K562 (cell line): ENCODE measurements around the gene PIK3CG. TPM values are rescaled to one million over a fixed set of nuclear protein-coding genes. Genes with fewer than 3 reads are reported as not detected.
A peak's percentile ranks its signal among the peaks of the same experiment; 100 is the strongest.

Experiments used
- DPF2 ChIP-seq: fragments of 450-650 bp; IDR thresholded peaks from 2 replicates; pipeline ENCODE4 v1.6.1; 2016
- MGA ChIP-seq: fragments of 450-650 bp; IDR thresholded peaks from 2 replicates; pipeline ENCODE4 v1.6.1; 2016; ENCODE audit warnings: mild to moderate bottlenecking, moderate library complexity
- MTA1 ChIP-seq: fragments of 450-650 bp; IDR thresholded peaks from 2 replicates; pipeline ENCODE4 v1.6.1; 2017; ENCODE audit warnings: borderline replicate concordance
- NEUROD1 ChIP-seq: fragments of 150-350 bp; IDR thresholded peaks from 2 replicates; pipeline ENCODE4 v1.6.1; 2014; ENCODE audit warnings: borderline replicate concordance, low read length, low read depth; ENCODE audit not compliant: partially characterized antibody
- RBM39 ChIP-seq: fragments of 200-400 bp; formaldehyde crosslinking; optimal IDR thresholded peaks from 2 replicates; pipeline ENCODE3; 2018; ENCODE audit warnings: low read depth, low read length
- SMAD1 ChIP-seq: fragments of 150-350 bp; IDR thresholded peaks from 2 replicates; pipeline ENCODE4 v1.6.1; 2014; ENCODE audit warnings: low read length, low read depth; ENCODE audit not compliant: partially characterized antibody
- SMAD4 ChIP-seq: fragments of 250-450 bp; sonication (Bioruptor Pico); conservative IDR thresholded peaks from 2 replicates; pipeline ENCODE4 v1.8.0; 2021; ENCODE audit warnings: inconsistent platforms, mild to moderate bottlenecking, moderate library complexity
- SNIP1 ChIP-seq: fragments of 450-650 bp; IDR thresholded peaks from 2 replicates; pipeline ENCODE4 v1.7.1; 2017; ENCODE audit warnings: low read depth, mild to moderate bottlenecking
- TAF1 ChIP-seq: IDR thresholded peaks from 2 replicates; pipeline ENCODE4 v1.6.1; 2011; ENCODE audit warnings: mild to moderate bottlenecking, low read length, moderate library complexity; ENCODE audit not compliant: insufficient read depth, control insufficient read depth, severe bottlenecking; ENCODE audit errors: extremely low read depth
- XRCC5 ChIP-seq: fragments of 200-400 bp; formaldehyde crosslinking; IDR thresholded peaks from 2 replicates; pipeline ENCODE4 v1.6.1; 2017; ENCODE audit warnings: low read depth, mild to moderate bottlenecking, low read length
- ZNF696 ChIP-seq: fragments of 250-450 bp; sonication (Bioruptor Pico); conservative IDR thresholded peaks from 2 replicates; pipeline ENCODE4 v1.4.0; 2020; ENCODE audit warnings: mild to moderate bottlenecking, moderate library complexity
- polyA plus RNA-seq, 8 experiments: library from polyadenylated mRNA; depleted of rRNA in 4 of 8; stranded (reverse) in 5 of 8; unstranded in 3 of 8; fragments of >200 nt; fragmentation: Nextera tagmentation in 2 of 8; fragmentation: Illumina TruSeq in 1 of 8; extraction: Ambion mirVana in 2 of 8; extraction: Trizol in 1 of 8; gene quantifications; 2 replicates each; pipeline versions ENCODE4 v1.2.1 to v1.2.3, GENCODE V29; 2011 to 2014; ENCODE audit warnings: inconsistent platforms in 1 of 8, missing spikeins in 1 of 8
- total RNA-seq, 7 experiments: library from RNA; depleted of rRNA in 6 of 7; stranded (reverse); fragments of >200 nt in 6 of 7; fragmentation: Illumina TruSeq in 2 of 7; extraction: Trizol in 2 of 7; gene quantifications; 2 replicates each; pipeline versions ENCODE4 v1.2.1 to v1.2.3, GENCODE V29; 2011 to 2021; ENCODE audit warnings: low replicate concordance in 1 of 7
- TF ChIP-seq, protein P1 (sequence below): fragments of 200-800 bp; sonication (Bioruptor generic); IDR thresholded peaks from 2 replicates; pipeline ENCODE4 v1.6.1; 2017; ENCODE audit warnings: missing genetic modification characterization, missing compliant biosample characterization

PIK3CG gene
- total and polyA plus RNA-seq, 9 of the 15 experiments (the other 6 are each of a cell fraction or from before 2014, with no cell fraction given) = 5.3 to 42.5 (median 29.0) TPM

GRCh38 chr7:106863274-106863997 lies 1.6 kb upstream of the PIK3CG start (continued):
- no peak for TF ChIP-seq XRCC5
- no peak for TF ChIP-seq SMAD4
- TF ChIP-seq RBM39 = no peak
- TF ChIP-seq MTA1 = no peak
- peak; percentile 12; the same call in 1 of the 2 replicates for TF ChIP-seq DPF2
- TF ChIP-seq, protein P1, sequence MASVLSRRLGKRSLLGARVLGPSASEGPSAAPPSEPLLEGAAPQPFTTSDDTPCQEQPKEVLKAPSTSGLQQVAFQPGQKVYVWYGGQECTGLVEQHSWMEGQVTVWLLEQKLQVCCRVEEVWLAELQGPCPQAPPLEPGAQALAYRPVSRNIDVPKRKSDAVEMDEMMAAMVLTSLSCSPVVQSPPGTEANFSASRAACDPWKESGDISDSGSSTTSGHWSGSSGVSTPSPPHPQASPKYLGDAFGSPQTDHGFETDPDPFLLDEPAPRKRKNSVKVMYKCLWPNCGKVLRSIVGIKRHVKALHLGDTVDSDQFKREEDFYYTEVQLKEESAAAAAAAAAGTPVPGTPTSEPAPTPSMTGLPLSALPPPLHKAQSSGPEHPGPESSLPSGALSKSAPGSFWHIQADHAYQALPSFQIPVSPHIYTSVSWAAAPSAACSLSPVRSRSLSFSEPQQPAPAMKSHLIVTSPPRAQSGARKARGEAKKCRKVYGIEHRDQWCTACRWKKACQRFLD = 0 out of 2 replicates have a peak, but pooled peaks have one; percentile 26
- TF ChIP-seq MGA = peak; percentile 25; the same call in 1 of the 2 replicates
- TF ChIP-seq ZNF696 (CRISPR knock-in tag) = no peak
- TF ChIP-seq SMAD1 = no peak
- TF ChIP-seq TAF1 = peak; percentile 62
- TF ChIP-seq NEUROD1 = peak; percentile 30
- TF ChIP-seq SNIP1 = no peak
